Frontal cortex (tissue), 4 donors: ENCODE results near the gene EXOC7. TPM values are rescaled to one million over a fixed set of nuclear protein-coding genes. Genes with fewer than 3 reads are reported as not detected.
"Not testable (repeated sequence)": the region's sequence is repeated elsewhere in the genome, so short reads cannot be mapped to it uniquely, and the experiment has no call there.

Experiments used
- DNase-seq, 2 donors: peaks; one replicate each; pipeline ENCODE4 v3.0.0; 2012; ENCODE audit warnings: low spot score in 2 of 2
- FAIRE-seq: peaks from 2 replicates; lab custom pipeline; 2012; peaks lifted over from hg19 to GRCh38; lab: Jason Lieb, UNC
- total RNA-seq: library from RNA; depleted of rRNA; stranded (reverse); fragments of >200 nt; gene quantifications from one replicate; pipeline ENCODE4 v1.2.3, GENCODE V29; 2014
- donor health status: control.
- donor health status: control.
- donor health status: control.

Gene EXOC7
- total RNA-seq, 1 donor from 2014 or later: 112 TPM

- no peak for FAIRE-seq
- DNase-seq: no peak
Measured at GRCh38 chr17:76050538-76051467, 52.8 kb downstream of the EXOC7 start.

DNA sequence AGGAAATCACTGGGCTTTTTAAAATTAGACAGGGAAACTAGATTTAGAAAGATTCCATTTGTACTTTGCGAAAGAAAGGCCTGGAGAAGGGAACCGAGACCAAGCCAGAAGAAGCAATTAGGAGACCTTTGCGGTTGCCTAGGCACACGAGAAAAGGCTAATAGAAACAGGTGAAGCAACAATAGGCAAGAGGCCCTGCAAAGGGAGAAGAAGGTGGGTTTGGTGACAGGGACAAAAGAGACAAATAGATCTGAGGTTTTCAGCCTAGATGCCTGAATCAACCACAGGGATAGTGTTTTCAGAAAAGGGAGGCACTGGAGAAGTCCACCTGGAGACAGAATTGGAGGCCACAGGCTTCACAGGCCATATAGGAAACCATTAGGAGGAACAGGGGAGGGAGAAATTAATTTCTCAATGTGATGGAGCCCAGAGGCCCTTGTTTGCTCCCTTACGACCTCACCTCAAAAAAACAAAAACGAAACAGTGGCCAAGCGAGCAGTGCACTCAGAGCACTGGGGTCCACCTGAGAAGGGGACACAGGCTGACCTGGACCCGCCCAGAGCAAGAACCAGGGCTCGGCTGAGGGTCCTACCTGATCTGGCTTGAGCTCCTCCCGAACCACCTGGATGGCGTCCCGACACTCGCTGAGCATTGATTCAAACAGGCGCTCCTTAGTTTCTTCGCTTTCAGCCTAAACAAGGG lies 53.6 kb downstream of the EXOC7 start:
- no peak for FAIRE-seq
- DNase-seq: no peak

GRCh38 chr17:76049239-76049638 lies 54.3 kb downstream of the EXOC7 start:
- no peak for FAIRE-seq

GRCh38 chr17:76048711-76049110 lies 54.9 kb downstream of the EXOC7 start:
- DNase-seq (no peak), FAIRE-seq (no peak)

More at GRCh38 chr17:76049239-76049638, 54.3 kb downstream of the EXOC7 start:
- DNase-seq: no peak

- no peak for DNase-seq
- FAIRE-seq: no peak
Measured at GRCh38 chr17:76048025-76048605, 55.5 kb downstream of the EXOC7 start.

GRCh38 chr17:76046064-76046463 lies 57.5 kb downstream of the EXOC7 start:
- FAIRE-seq (no peak), DNase-seq (no peak)

GRCh38 chr17:76044475-76045007 lies 59.0 kb downstream of the EXOC7 start:
- DNase-seq, FAIRE-seq: not testable (repeated sequence)

DNA sequence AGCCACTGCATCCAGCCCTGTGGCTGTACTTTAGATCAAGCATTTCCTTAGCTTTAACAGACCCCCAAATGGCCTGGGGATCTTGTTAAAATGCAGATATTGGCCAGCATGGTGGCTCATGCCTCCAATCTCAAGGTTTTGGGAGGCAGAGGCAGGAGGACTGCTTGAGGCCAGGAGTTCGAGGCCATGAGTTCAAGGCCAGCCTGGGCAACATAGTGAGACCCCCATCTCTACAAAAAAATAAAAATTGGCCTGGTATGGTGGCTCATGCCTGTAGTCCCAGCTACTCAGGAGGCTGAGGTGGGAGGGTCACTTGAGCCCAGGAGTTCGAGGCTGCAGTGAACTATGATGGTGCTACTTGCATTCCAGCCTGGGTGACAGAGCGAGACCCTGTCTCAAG lies 60.7 kb downstream of the EXOC7 start:
- not testable (repeated sequence) for FAIRE-seq, DNase-seq

GRCh38 chr17:76040376-76040775 lies 63.2 kb downstream of the EXOC7 start:
- no peak for FAIRE-seq
- no peak for DNase-seq

- FAIRE-seq: no peak
Measured at GRCh38 chr17:76039121-76039520, 64.5 kb downstream of the EXOC7 start.

DNA sequence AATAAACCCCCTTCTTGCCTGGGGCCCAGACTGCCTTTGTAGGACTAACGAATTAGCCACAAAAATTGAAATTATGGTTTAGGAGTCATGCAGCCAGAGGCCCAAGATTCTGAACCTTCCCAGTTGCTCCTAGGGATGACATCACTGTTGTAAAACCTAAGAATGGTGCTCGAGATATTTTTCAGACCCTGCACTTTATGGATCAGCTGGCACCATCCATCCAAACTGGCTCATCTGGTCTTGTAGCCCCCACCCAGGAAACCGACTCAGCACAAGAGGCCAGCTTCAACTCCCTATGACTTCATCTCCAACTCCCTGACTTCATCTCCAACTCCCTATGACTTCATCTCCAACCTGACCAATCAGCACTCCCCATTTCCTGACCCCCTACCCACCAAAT lies 65.5 kb downstream of the EXOC7 start:
- no peak for DNase-seq
- no peak for FAIRE-seq

More at GRCh38 chr17:76039121-76039520, 64.5 kb downstream of the EXOC7 start:
- DNase-seq: no peak

- FAIRE-seq (no peak), DNase-seq (no peak)
Measured at GRCh38 chr17:76036497-76037261, 66.9 kb downstream of the EXOC7 start.

GRCh38 chr17:76034428-76035350 lies 68.9 kb downstream of the EXOC7 start:
- FAIRE-seq: no peak
- no peak for DNase-seq

DNA sequence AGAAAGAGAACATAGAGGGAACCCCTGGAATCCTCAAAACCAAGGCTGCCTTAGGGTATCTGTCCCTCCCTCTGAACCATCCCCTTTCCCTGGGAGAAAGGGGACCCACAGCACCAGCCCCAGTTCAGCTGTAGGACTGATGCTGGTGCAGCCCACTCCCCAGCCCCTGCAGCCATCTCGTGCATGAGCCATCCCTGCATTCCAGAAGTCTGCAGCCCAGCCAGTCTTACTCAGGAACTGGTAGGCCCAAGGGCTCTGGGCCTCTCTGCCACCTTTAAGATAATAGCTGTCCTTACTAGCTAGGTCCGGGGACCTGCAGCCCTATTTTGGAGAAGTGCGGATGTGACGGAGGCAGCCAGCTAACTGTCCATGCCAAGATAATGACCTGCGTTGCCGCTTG lies 70.4 kb downstream of the EXOC7 start:
- no peak for DNase-seq

DNA sequence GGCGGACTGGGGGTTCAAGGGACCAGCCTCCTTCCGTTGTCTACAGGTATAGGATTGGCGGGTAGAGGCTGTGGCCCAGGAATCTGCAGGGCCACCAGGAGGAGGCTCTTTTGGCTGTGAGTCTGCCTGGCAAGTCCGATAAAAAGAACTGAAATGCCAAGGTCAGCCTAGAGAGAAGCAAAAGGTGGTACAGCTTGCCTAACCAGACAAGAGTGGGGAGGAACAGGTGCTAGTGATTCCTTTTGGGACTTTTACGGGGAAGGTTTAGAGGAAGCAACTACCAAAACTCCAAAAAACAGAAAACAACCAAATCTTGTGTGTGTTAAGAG lies 70.8 kb downstream of the EXOC7 start:
- FAIRE-seq (no peak), DNase-seq (no peak)

More for the DNA sequence above, 70.4 kb downstream of the EXOC7 start:
- no peak for FAIRE-seq

- DNase-seq: no peak
- no peak for FAIRE-seq
Measured at GRCh38 chr17:76032073-76032779, 71.4 kb downstream of the EXOC7 start.
